ENCODE measurements around the gene SCO1. TPM values are rescaled to one million over a fixed set of nuclear protein-coding genes. Genes with fewer than 3 reads are reported as not detected.

Gene SCO1
- total and polyA plus RNA-seq, 2 donors (not counting 3 experiments of a cell fraction or from before 2014, with no cell fraction given) = 11.9 to 30.8 TPM

- H3K9ac ChIP-seq (replicated peaks; ENCODE audit: extremely low read depth, insufficient read depth, low read length) = no peak overlapping the region
- FAIRE-seq (no peak), DNase-seq (ENCODE audit: low read depth, low spot score) (no peak)
- H3K4me3 ChIP-seq (replicated peaks in 1 of 3; ENCODE audit: insufficient read depth in 1 of 3, low read depth in 1 of 3, low read length in 3 of 3) = no peak overlapping the region
- no peak overlapping the region for H3K4me2 ChIP-seq (ENCODE audit: insufficient read depth, low read length)
- intact Hi-C loops (cut with micrococcal nuclease) = no loop called here
- H3K27ac ChIP-seq (ENCODE audit: insufficient read depth, low read depth, low read length) = no peak overlapping the region
- H3K9me1 ChIP-seq (replicated peaks; ENCODE audit: control insufficient read depth, extremely low read depth, insufficient read depth, low read length) = no peaks in the 10 kb centered on the region
- no peaks in the 10 kb centered on the region for H4K20me1 ChIP-seq (replicated peaks; ENCODE audit: control insufficient read depth, extremely low read depth, insufficient read depth, low read length)
- BruUV-seq (replicated peaks) = no TSS peak
- no peaks in the 10 kb centered on the region for H3K36me3 ChIP-seq (ENCODE audit: control insufficient read depth in 2 of 2, extremely low read depth in 1 of 2, insufficient read depth in 2 of 2, low read length in 2 of 2)
- H3K27me3 ChIP-seq (ENCODE audit: control insufficient read depth in 2 of 2, insufficient read depth in 2 of 2, low read length in 2 of 2) = no peaks in the 10 kb centered on the region
- CTCF ChIA-PET = interaction anchor here (0.6 to 1.4 kb wide), 2 partner anchors 11 to 1311 kb away, joined by 3 to 6 read pairs; no protein-coding TSS in a partner anchor
- H3K4me1 ChIP-seq (ENCODE audit: control insufficient read depth, extremely low read depth, insufficient read depth, low read length) = no peaks in the 10 kb centered on the region
- H3K9me3 ChIP-seq (replicated peaks; ENCODE audit: control insufficient read depth, insufficient read depth, low read length) = no peaks in the 10 kb centered on the region
- POLR2A ChIA-PET = no interaction called here
- H2AFZ ChIP-seq (ENCODE audit: low read depth, low read length) = no peak overlapping the region
- dilution Hi-C loops (cut with MboI; ENCODE audit: extremely low pct_ligation_motif_present, low sequenced_read_pairs) = no loop called here
- TF ChIP-seq CTCF (IDR thresholded peaks at IDR 0.05; ENCODE audit: extremely low read depth in 1 of 2, insufficient read depth in 1 of 2, low read depth in 1 of 2, low read length in 2 of 2) (no peak), GATA2 (IDR thresholded peaks at IDR 0.05; ENCODE audit: insufficient read depth, insufficient read length, low read depth, low read length) (no peak), POLR2AphosphoS5 (IDR thresholded peaks at IDR 0.05; ENCODE audit: insufficient read depth, low read depth, low read length) (no peak), EZH2 (IDR thresholded peaks at IDR 0.05; ENCODE audit: borderline replicate concordance, low read depth, low read length, severe bottlenecking) (no peak), JUN (IDR thresholded peaks at IDR 0.05; ENCODE audit: borderline replicate concordance, insufficient read depth, insufficient read length, low read depth) (no peak), MYC (IDR thresholded peaks at IDR 0.05; ENCODE audit: low read depth, low read length) (no peak), POLR2A (IDR thresholded peaks at IDR 0.05; ENCODE audit: low read depth, low read length) (no peak), FOS (IDR thresholded peaks at IDR 0.05; ENCODE audit: borderline replicate concordance, insufficient read depth, low read length) (no peak)
- TF ChIP-seq, protein P1, sequence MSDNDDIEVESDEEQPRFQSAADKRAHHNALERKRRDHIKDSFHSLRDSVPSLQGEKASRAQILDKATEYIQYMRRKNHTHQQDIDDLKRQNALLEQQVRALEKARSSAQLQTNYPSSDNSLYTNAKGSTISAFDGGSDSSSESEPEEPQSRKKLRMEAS (IDR thresholded peaks at IDR 0.05; ENCODE audit: insufficient read depth, insufficient read length) = no peak
- no peaks in the 10 kb centered on the region for H3K79me2 ChIP-seq (ENCODE audit: control insufficient read depth, insufficient read depth, low read length)
Measured at GRCh38 chr17:10657879-10658278, 39.5 kb downstream of the SCO1 start.
